Adrenal gland (tissue), 12 donors: ENCODE data around the gene CFAP298. TPM values are rescaled to one million over a fixed set of nuclear protein-coding genes. Genes with fewer than 3 reads are reported as not detected.

ENCODE experiments used
- DNase-seq, 7 donors: peaks; one replicate each; pipeline ENCODE4 v3.0.0-alpha.2; 2019 to 2020
- H3K27ac ChIP-seq, 5 donors: fragments of 200-600 bp; sonication (generic) in 4 of 5; 1 replicate in 3 of 5; 2 replicates in 2 of 5; pipeline versions ENCODE4 v1.5.1 to v1.8.0; 2016 to 2020; ENCODE audit warnings: mild to moderate bottlenecking in 1 of 5
- H3K27me3 ChIP-seq: fragments of 200-600 bp; 2 replicates; pipeline ENCODE4 v1.8.0; 2021
- H3K36me3 ChIP-seq, 2 donors: fragments of 200-600 bp; replicated peaks in 1 of 2; 1 replicate in 1 of 2; 2 replicates in 1 of 2; pipeline versions ENCODE4 v1.5.1 to v1.8.0; 2018 to 2022
- H3K4me1 ChIP-seq, 2 donors: fragments of 200-600 bp; replicated peaks in 1 of 2; 1 replicate in 1 of 2; 2 replicates in 1 of 2; pipeline versions ENCODE4 v1.5.1 to v1.8.0; 2018 to 2021
- H3K4me3 ChIP-seq, 4 donors: fragments of 200-600 bp; sonication (generic) in 3 of 4; one replicate each; pipeline ENCODE4 v1.5.1; 2016 to 2018
- H3K9me3 ChIP-seq, 3 donors: fragments of 200-600 bp; sonication (generic) in 1 of 3; replicated peaks in 1 of 3; 1 replicate in 2 of 3; 2 replicates in 1 of 3; pipeline versions ENCODE4 v1.5.1 to v1.8.0; 2016 to 2021
- CTCF ChIP-seq, 6 experiments: fragments of 450-650 bp in 4 of 6; fragments of 200-600 bp in 2 of 6; sonication (generic) in 1 of 6; IDR thresholded peaks; 1 replicate in 5 of 6; 2 replicates in 1 of 6; pipeline versions ENCODE4 v1.5.1 to v1.8.0; 2016 to 2021; ENCODE audit warnings: antibody characterized with exemption in 6 of 6, mild to moderate bottlenecking in 2 of 6, moderate library complexity in 1 of 6
- POLR2A ChIP-seq, 2 donors: fragments of 450-650 bp; IDR thresholded peaks; one replicate each; pipeline ENCODE4 v1.6.1; 2017; ENCODE audit warnings: antibody characterized with exemption in 2 of 2, mild to moderate bottlenecking in 2 of 2, moderate library complexity in 1 of 2
- WGBS, 4 donors: extraction: QIAGEN DNeasy Blood & Tissue Kit in 2 of 4; methylation state at CpG; one replicate each; pipeline versions ENCODE4 v1.1.5 to v1.1.7; 2013 to 2017; 5-methylcytosine and 5-hydroxymethylcytosine counted together
- intact Hi-C, 2 donors: fragments of 100-400 bp; cut with DNase I; formaldehyde crosslinking; loops; one replicate each; pipeline versions ENCODE4 v1.14.1 to v1.15.0; 2022 to 2023
- polyA plus RNA-seq, 3 donors: library from polyadenylated mRNA; stranded (reverse); fragments of 200-250 nt in 2 of 3; fragments of 350-450 nt in 1 of 3; fragmentation: Illumina TruSeq in 1 of 3; extraction: RNeasy Lipid Tissue Mini Kit (QIAGEN cat#74804) in 1 of 3; gene quantifications; one replicate each; pipeline ENCODE4 v1.2.3, GENCODE V29; 2013 to 2014
- total RNA-seq, 9 donors: library from RNA; depleted of rRNA in 4 of 9; stranded (reverse); fragments of >200 nt in 4 of 9; fragments of 120-200 nt in 1 of 9; fragmentation: NEBNext Ultra II Directional in 1 of 9; extraction: Animal tissue kit (Norgen Biotek cat#: 25700) in 1 of 9; gene quantifications; one replicate each; pipeline versions ENCODE4 v1.1.0 to v1.2.4, GENCODE V29; 2013 to 2023
- donor health status: healthy with polysubstance abuse.
- donor health status: Bipolar disorder and iron deficiency.
- donor health status: DM: yes; HTN: yes; CAD: no.
- donor health status: DM: no; HTN: no; CAD: no.
- donor health status: DM: no; HTN: no; CAD: no.
- donor health status: DM: yes; HTN: yes; CAD: no.

Gene CFAP298
- total and polyA plus RNA-seq, 12 donors = 20.3 to 101 (median 36.8) TPM

GRCh38 chr21:32559006-32559610 is 53.1 kb downstream of the CFAP298 start:
- intact Hi-C loops = no loop called here

DNA sequence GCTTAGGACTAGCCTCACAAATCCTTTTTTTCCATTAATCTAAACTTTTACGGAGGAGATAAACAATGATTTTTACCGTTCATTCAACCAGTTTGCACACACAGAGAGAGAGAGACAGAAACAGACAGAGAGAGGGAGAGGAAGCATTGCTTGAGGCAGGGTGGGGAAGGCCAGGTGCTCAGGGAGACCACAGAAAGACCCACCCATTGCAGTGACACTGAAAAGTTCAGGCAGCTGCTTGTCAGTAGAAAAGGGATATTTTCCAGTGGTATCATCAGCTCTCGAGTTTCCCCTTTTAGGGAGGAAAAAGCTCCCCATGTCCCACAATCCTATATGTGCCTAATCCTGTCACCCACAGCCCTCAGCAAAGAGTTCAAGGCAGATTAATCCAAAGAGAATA is 54.1 kb downstream of the CFAP298 start:
- no peak overlapping the region for H3K4me3 ChIP-seq
- H3K27ac ChIP-seq = no peak overlapping the region
- TF ChIP-seq POLR2A (IDR thresholded peaks at IDR 0.05) (no peak), CTCF (IDR thresholded peaks at IDR 0.05) (no peak)
- intact Hi-C loops = no loop called here
- WGBS, 4 donors = 77 to 89% (median 80%) methylated on average over 3 of the region's 3 CpGs
- H3K36me3 ChIP-seq = no peaks in the 10 kb centered on the region
- DNase-seq = no peak
- H3K27me3 ChIP-seq = no peaks in the 10 kb centered on the region
- no peaks in the 10 kb centered on the region for H3K9me3 ChIP-seq
- no peaks in the 10 kb centered on the region for H3K4me1 ChIP-seq

More at GRCh38 chr21:32559006-32559610, 53.1 kb downstream of the CFAP298 start:
- H3K36me3 ChIP-seq = no peaks in the 10 kb centered on the region
- TF ChIP-seq POLR2A (IDR thresholded peaks at IDR 0.05) (no peak), CTCF (IDR thresholded peaks at IDR 0.05) (no peak)
- no peak overlapping the region for H3K27ac ChIP-seq
- no peak for DNase-seq
- H3K9me3 ChIP-seq = no peaks in the 10 kb centered on the region
- WGBS, 4 donors = 83 to 88% (median 87%) methylated on average over 6 of the region's 6 CpGs
- H3K4me1 ChIP-seq = no peaks in the 10 kb centered on the region
- no peak overlapping the region for H3K4me3 ChIP-seq
- H3K27me3 ChIP-seq = no peaks in the 10 kb centered on the region

GRCh38 chr21:32554832-32555638 is 57.1 kb downstream of the CFAP298 start:
- H3K4me1 ChIP-seq = no peaks in the 10 kb centered on the region
- intact Hi-C loops = no loop called here

More at GRCh38 chr21:32554832-32555638, 57.1 kb downstream of the CFAP298 start:
- WGBS, 4 donors = 85 to 93% (median 90%) methylated on average over 4 of the region's 4 CpGs
- no peak for DNase-seq
- Histone ChIP-seq H3K9me3 (no peaks in the 10 kb centered on the region), H3K27me3 (no peaks in the 10 kb centered on the region), H3K27ac (no peak overlapping the region), H3K4me3 (no peak overlapping the region), H3K36me3 (no peaks in the 10 kb centered on the region)
- no peak for TF ChIP-seq POLR2A (IDR thresholded peaks at IDR 0.05)
- no peak for TF ChIP-seq CTCF (IDR thresholded peaks at IDR 0.05)
